ENCODE measurements around the gene PTPRS.

The PTPRS gene

GRCh38 chr19:5303208-5303607 lies 37.4 kb downstream of the PTPRS start:
- H3K4me3 ChIP-seq (replicated peaks; ENCODE audit: low read depth, low read length): no peak overlapping the region
- DNase-seq (ENCODE audit: low read depth): no peak
- TF ChIP-seq, protein P1, sequence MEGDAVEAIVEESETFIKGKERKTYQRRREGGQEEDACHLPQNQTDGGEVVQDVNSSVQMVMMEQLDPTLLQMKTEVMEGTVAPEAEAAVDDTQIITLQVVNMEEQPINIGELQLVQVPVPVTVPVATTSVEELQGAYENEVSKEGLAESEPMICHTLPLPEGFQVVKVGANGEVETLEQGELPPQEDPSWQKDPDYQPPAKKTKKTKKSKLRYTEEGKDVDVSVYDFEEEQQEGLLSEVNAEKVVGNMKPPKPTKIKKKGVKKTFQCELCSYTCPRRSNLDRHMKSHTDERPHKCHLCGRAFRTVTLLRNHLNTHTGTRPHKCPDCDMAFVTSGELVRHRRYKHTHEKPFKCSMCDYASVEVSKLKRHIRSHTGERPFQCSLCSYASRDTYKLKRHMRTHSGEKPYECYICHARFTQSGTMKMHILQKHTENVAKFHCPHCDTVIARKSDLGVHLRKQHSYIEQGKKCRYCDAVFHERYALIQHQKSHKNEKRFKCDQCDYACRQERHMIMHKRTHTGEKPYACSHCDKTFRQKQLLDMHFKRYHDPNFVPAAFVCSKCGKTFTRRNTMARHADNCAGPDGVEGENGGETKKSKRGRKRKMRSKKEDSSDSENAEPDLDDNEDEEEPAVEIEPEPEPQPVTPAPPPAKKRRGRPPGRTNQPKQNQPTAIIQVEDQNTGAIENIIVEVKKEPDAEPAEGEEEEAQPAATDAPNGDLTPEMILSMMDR (IDR thresholded peaks at IDR 0.05; ENCODE audit: low read length, missing control alignments): no peak

DNA sequence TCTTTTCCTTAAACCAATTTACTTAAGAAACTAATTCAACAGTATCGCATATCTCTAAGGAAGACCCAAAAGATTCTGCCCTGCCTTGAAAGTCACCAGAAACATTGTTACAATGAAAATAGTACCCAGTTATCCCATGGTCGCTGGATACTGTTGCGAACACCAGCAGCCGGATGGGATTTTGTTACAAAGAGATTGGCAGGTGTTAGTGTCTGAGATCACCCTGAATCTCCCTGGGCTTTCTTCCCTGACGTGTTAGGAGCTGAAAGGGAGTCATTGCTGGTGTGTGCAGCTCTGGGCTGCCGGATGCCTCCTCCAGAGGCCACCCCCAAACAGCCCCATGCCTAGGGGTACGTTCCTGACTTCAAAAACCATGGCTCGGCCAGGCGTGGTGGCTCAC lies 38.2 kb downstream of the PTPRS start:
- no peak overlapping the region for H3K4me3 ChIP-seq (replicated peaks; ENCODE audit: low read depth, low read length)
- no peak for DNase-seq (ENCODE audit: low read depth)
- TF ChIP-seq, protein P1 (IDR thresholded peaks at IDR 0.05; ENCODE audit: low read length, missing control alignments): no peak

- H3K4me3 ChIP-seq (replicated peaks; ENCODE audit: low read depth, low read length): no peak overlapping the region
- DNase-seq (ENCODE audit: low read depth): no peak
- TF ChIP-seq, protein P1 (IDR thresholded peaks at IDR 0.05; ENCODE audit: low read length, missing control alignments): no peak
Measured at GRCh38 chr19:5299137-5299536, 41.5 kb downstream of the PTPRS start.

DNA sequence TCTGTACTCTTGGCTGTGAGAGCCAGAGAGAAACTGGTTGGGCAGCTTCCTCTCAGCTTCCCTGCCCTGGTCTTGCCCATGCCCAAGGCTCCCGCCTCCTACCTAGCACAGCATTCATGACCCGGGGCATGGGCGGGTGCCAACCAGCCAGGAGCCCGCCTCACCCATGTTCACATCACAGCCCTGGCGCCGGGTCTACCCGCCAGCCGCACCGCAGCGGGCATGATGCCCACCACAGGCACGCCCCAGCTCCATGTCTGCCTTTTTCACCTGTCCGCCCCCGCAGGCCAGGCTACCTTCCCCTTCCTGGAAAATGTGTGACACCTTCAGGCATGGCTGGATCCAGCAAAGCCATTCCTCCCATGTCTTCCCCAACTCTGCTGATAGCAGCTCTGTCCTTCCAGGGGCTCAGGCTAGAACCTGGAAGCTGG lies 42.1 kb downstream of the PTPRS start:
- TF ChIP-seq, protein P1 (IDR thresholded peaks at IDR 0.05; ENCODE audit: low read length, missing control alignments): no peak
- no peak for DNase-seq (ENCODE audit: low read depth)
- no peak overlapping the region for H3K4me3 ChIP-seq (replicated peaks; ENCODE audit: low read depth, low read length)

- no peak for DNase-seq (ENCODE audit: low read depth)
- no peak overlapping the region for H3K4me3 ChIP-seq (replicated peaks; ENCODE audit: low read depth, low read length)
- TF ChIP-seq, protein P1 (IDR thresholded peaks at IDR 0.05; ENCODE audit: low read length, missing control alignments): no peak
Measured at GRCh38 chr19:5297272-5297669, 43.3 kb downstream of the PTPRS start.

DNA sequence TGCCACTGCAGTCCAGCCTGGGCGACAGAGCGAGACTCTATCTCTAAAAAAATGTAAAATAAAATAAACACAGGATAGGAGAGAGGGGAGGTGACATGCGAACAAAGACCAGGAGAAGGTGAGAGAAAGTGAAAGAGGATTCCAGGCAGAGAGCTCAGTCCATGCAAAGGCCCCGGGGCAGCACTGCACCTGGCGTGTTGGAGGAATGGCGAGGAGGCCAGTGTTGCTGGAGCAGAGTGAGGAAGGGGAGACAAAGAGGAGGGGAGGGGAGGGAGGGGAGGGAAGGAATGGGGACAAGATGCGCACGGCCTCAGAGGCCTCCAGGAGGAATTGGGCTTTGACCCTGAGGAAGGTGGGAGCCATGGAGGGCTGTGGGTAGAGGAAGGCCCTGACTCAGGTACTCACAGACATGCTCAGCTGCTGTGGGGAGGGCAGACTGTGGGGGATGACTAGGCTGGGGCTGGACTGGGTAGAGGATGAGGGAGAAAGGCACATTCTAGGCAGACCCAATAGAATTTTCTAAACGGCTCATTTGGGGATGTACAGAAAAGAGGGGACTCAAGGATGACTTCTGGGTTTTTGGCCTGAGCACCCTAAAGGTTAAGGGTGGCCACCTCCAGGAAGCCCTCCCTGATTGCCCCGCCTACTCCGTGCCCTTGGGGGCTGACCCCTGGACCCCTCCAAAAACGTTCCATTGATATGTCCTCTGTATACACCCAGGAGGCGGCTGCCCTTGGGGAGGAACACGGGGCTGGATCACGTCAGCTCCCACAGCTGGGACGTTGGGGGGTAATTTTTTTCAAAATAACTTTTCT lies 43.9 kb downstream of the PTPRS start:
- TF ChIP-seq, protein P1 (IDR thresholded peaks at IDR 0.05; ENCODE audit: low read length, missing control alignments): no peak
- no peak overlapping the region for H3K4me3 ChIP-seq (replicated peaks; ENCODE audit: low read depth, low read length)
- DNase-seq (ENCODE audit: low read depth): no peak

GRCh38 chr19:5296021-5296420 lies 44.6 kb downstream of the PTPRS start:
- DNase-seq (ENCODE audit: low read depth): no peak
- no peak overlapping the region for H3K4me3 ChIP-seq (replicated peaks; ENCODE audit: low read depth, low read length)
- TF ChIP-seq, protein P1 (IDR thresholded peaks at IDR 0.05; ENCODE audit: low read length, missing control alignments): no peak
